GM12878 (cell line): Measurements from ENCODE around the gene SHF. TPM values are rescaled to one million over a fixed set of nuclear protein-coding genes. Genes with fewer than 3 reads are reported as not detected.

Experiments used
- ATAC-seq: fragments of 200-7000 bp; cut with Tn5 transposase; 3 replicates; pipeline ENCODE4 v1.9.1; 2020; ENCODE audit warnings: mild to moderate bottlenecking, moderate library complexity
- BruUV-seq: library from RNA; stranded (reverse); fragments of 400-500 nt; replicated peaks from 2 replicates; lab custom pipeline; 2021; lab: Mats Ljungman, UMichigan
- CTCF ChIA-PET: fragments of 300-600 bp; sonication (Branson Sonifier 250); formaldehyde crosslinking; extraction: SDS; loops from one replicate; lab custom pipeline; 2021; ENCODE audit warnings: inconsistent platforms; lab: Yijun Ruan, JAX
- POLR2A ChIA-PET: fragments of 350-600 bp; formaldehyde crosslinking; extraction: SDS; loops from one replicate; lab custom pipeline; 2021; ENCODE audit warnings: inconsistent platforms; lab: Charles Lee
- RAD21 ChIA-PET: fragments of 300-600 bp; sonication (Branson Sonifier 250); formaldehyde crosslinking; loops from one replicate; lab custom pipeline; 2023; ENCODE audit warnings: antibody characterized with exemption; ENCODE audit not compliant: unreplicated experiment; lab: Charles Lee
- SMC1A ChIA-PET: fragments of 300-600 bp; sonication (Branson Sonifier 250); formaldehyde crosslinking; loops from one replicate; lab custom pipeline; 2023; ENCODE audit not compliant: unreplicated experiment, uncharacterized antibody; lab: Charles Lee
- DNase-seq: peaks from one replicate; pipeline ENCODE4 v3.0.0-alpha.2; 2011; ENCODE audit warnings: low read depth, low spot score
- FAIRE-seq: peaks from 3 replicates; lab custom pipeline; 2011; peaks lifted over from hg19 to GRCh38; lab: Jason Lieb, UNC
- H2AFZ ChIP-seq: 2 replicates; pipeline ENCODE4 v1.6.0; 2011; ENCODE audit warnings: low read depth, low read length, control low read depth; ENCODE audit not compliant: control insufficient read depth
- H3K27ac ChIP-seq: 2 replicates; pipeline ENCODE4 v1.5.1; 2011; ENCODE audit warnings: control low read depth; ENCODE audit not compliant: control insufficient read depth, insufficient read depth
- H3K27me3 ChIP-seq, 2 experiments: replicated peaks in 1 of 2; 2 replicates each; pipeline versions ENCODE4 v1.6.0 to v1.6.1; 2011; ENCODE audit warnings: low read length in 1 of 2; ENCODE audit not compliant: control insufficient read depth in 2 of 2, insufficient read depth in 2 of 2
- H3K36me3 ChIP-seq, 2 experiments: 2 replicates each; pipeline ENCODE4 v1.5.1; 2011; ENCODE audit warnings: low read length in 1 of 2; ENCODE audit not compliant: control insufficient read depth in 2 of 2, insufficient read depth in 2 of 2
- H3K4me1 ChIP-seq: 2 replicates; pipeline ENCODE4 v1.6.1; 2011; ENCODE audit warnings: mild to moderate bottlenecking, low read length, moderate library complexity, mixed read lengths; ENCODE audit not compliant: control insufficient read depth, insufficient read depth
- H3K4me2 ChIP-seq: 2 replicates; pipeline ENCODE4 v1.6.0; 2011; ENCODE audit warnings: control low read depth; ENCODE audit not compliant: control insufficient read depth, insufficient read depth
- H3K4me3 ChIP-seq: fragments of 200-600 bp; sonication (generic); 2 replicates; pipeline ENCODE4 v1.5.1; 2016
- H3K79me2 ChIP-seq: 2 replicates; pipeline ENCODE4 v1.6.0; 2011; ENCODE audit warnings: low read length; ENCODE audit not compliant: control insufficient read depth, insufficient read depth
- H3K9ac ChIP-seq: 2 replicates; pipeline ENCODE4 v1.8.0; 2011; ENCODE audit warnings: low read length, control low read depth, mixed read lengths; ENCODE audit not compliant: control insufficient read depth, insufficient read depth
- H3K9me3 ChIP-seq: replicated peaks from 3 replicates; pipeline ENCODE4 v1.5.1; 2011; ENCODE audit warnings: mild to moderate bottlenecking, low read length; ENCODE audit not compliant: control insufficient read depth, insufficient read depth
- H4K20me1 ChIP-seq: 2 replicates; pipeline ENCODE4 v1.6.0; 2011; ENCODE audit not compliant: control insufficient read depth, insufficient read depth
- BCL11A ChIP-seq: IDR thresholded peaks from 2 replicates; pipeline ENCODE4 v1.6.1; 2011; ENCODE audit warnings: low read depth, low read length
- E4F1 ChIP-seq: fragments of 450-650 bp; IDR thresholded peaks from 2 replicates; pipeline ENCODE4 v1.6.1; 2018; ENCODE audit warnings: borderline replicate concordance, mild to moderate bottlenecking; ENCODE audit not compliant: partially characterized antibody
- EP300 ChIP-seq, 2 experiments: fragments of 150-350 bp in 1 of 2; IDR thresholded peaks; 2 replicates each; pipeline ENCODE4 v1.6.1; 2011 to 2012; ENCODE audit warnings: low read depth in 2 of 2, low read length in 2 of 2, borderline replicate concordance in 1 of 2, improper control_type of control experiment in 1 of 2, inconsistent platforms in 1 of 2; ENCODE audit not compliant: control insufficient read depth in 1 of 2
- MLLT1 ChIP-seq: fragments of 450-650 bp; IDR thresholded peaks from 2 replicates; pipeline ENCODE4 v1.6.1; 2016; ENCODE audit warnings: mild to moderate bottlenecking
- NR2F1 ChIP-seq: fragments of 450-650 bp; conservative IDR thresholded peaks from 2 replicates; pipeline ENCODE4 v1.6.1; 2017; ENCODE audit warnings: mild to moderate bottlenecking
- POU2F2 ChIP-seq: IDR thresholded peaks from 3 replicates; pipeline ENCODE4 v1.6.1; 2011; ENCODE audit warnings: low read depth, mild to moderate bottlenecking, low read length, borderline replicate concordance
- RFX5 ChIP-seq: IDR thresholded peaks from 2 replicates; pipeline ENCODE4 v1.6.1; 2011; ENCODE audit warnings: low read depth, low read length, improper control_type of control experiment
- SPI1 ChIP-seq: IDR thresholded peaks from 2 replicates; pipeline ENCODE4 v1.6.1; 2011; ENCODE audit warnings: low read depth, mild to moderate bottlenecking, low read length, moderate library complexity, borderline replicate concordance; ENCODE audit not compliant: insufficient read depth
- USF1 ChIP-seq: IDR thresholded peaks from 2 replicates; pipeline ENCODE4 v1.6.1; 2011; ENCODE audit warnings: borderline replicate concordance, low read depth, mild to moderate bottlenecking, moderate library complexity, mixed read lengths, low read length; ENCODE audit not compliant: insufficient read depth; ENCODE audit errors: extremely low read length
- ZNF24 ChIP-seq: fragments of 450-650 bp; IDR thresholded peaks from 2 replicates; pipeline ENCODE4 v1.6.1; 2017; ENCODE audit warnings: antibody characterized with exemption, mild to moderate bottlenecking
- WGBS: methylation state at CpG from one replicate; pipeline ENCODE4 v1.1.6; 2016; ENCODE audit warnings: low lambda C conversion rate; ENCODE audit not compliant: insufficient replicate concordance, insufficient coverage; ENCODE audit errors: missing lambda C conversion rate; 5-methylcytosine and 5-hydroxymethylcytosine counted together
- in situ Hi-C: fragments of 300-500 bp; cut with MboI; formaldehyde crosslinking; loops from 9 replicates; pipeline ENCODE4 v1.14.3; 2018; ENCODE audit warnings: mixed read lengths
- intact Hi-C: fragments of 100-400 bp; cut with micrococcal nuclease; formaldehyde crosslinking; loops from one replicate; pipeline ENCODE4 v1.14.2; 2022; ENCODE audit not compliant: unreplicated experiment
- polyA plus RNA-seq, 11 experiments: library from polyadenylated mRNA; depleted of rRNA in 4 of 11; unstranded in 6 of 11; stranded (reverse) in 5 of 11; fragments of >200 nt; fragmentation: Nextera tagmentation in 4 of 11; fragmentation: Illumina TruSeq in 1 of 11; extraction: Ambion mirVana in 4 of 11; extraction: Trizol in 1 of 11; gene quantifications; 1 replicate in 1 of 11; 2 replicates in 10 of 11; pipeline versions ENCODE4 v1.2.1 to v1.2.3, GENCODE V29; 2011 to 2016; ENCODE audit warnings: inconsistent platforms in 2 of 11, missing spikeins in 2 of 11, low read depth in 1 of 11
- total RNA-seq, 4 experiments: library from RNA; depleted of rRNA in 3 of 4; stranded (reverse); fragments of >200 nt in 3 of 4; fragmentation: Illumina TruSeq in 1 of 4; extraction: Trizol in 1 of 4; gene quantifications; 2 replicates each; pipeline versions ENCODE4 v1.2.1 to v1.2.3, GENCODE V29; 2013 to 2021

Gene SHF
- total and polyA plus RNA-seq, 10 of the 15 experiments (the other 5 are each of a cell fraction or from before 2014, with no cell fraction given) = 0.04 to 5.7 (median 1.0) TPM; not detected in 1

- TF ChIP-seq EP300 (IDR thresholded peaks at IDR 0.05; ENCODE audit: borderline replicate concordance in 1 of 2, control insufficient read depth in 1 of 2, low read depth in 2 of 2, low read length in 2 of 2) (peak in 1 of 2 experiments; percentile 90; a peak in 1 of 4 replicates), ZNF24 (peak; percentile 100), SPI1 (no peak), NR2F1 (peak; percentile 38), BCL11A (no peak), RFX5 (no peak), POU2F2 (0 out of 3 replicates have a peak, but pooled peaks have one; percentile 49)
These were observed 10.8 kb upstream of the SHF start (continued) for GRCh38 chr15:45198337-45199135.

- in situ Hi-C loops = loop anchor here (10.0 kb wide), 1 partner anchor 387 kb away; the partner anchor contains the start of gene BLOC1S6
- H4K20me1 ChIP-seq = no peaks in the 10 kb centered on the region
- ATAC-seq (no peak), DNase-seq (no peak), FAIRE-seq (no peak)
- ChIA-PET CTCF (interaction anchor here (0.9 to 11.2 kb wide), 10 partner anchors 12 to 201 kb away, joined by 3 to 211 read pairs (median 5); a partner anchor contains a TSS), RAD21 (interaction anchor here (1.2 to 1.3 kb wide), 3 partner anchors 11 to 194 kb away, joined by 3 to 6 read pairs (median 4); no protein-coding TSS in a partner anchor), SMC1A (interaction anchor here (1.1 to 14.4 kb wide), 6 partner anchors 10 to 195 kb away, joined by 3 to 159 read pairs (median 6); partner anchors contain the start of gene SHF), POLR2A (interaction anchor here (0.7 to 1.5 kb wide), 8 partner anchors 8 to 409 kb away, joined by 3 to 9 read pairs (median 4); partner anchors contain the start of gene SHF)
- no peaks in the 10 kb centered on the region for H3K79me2 ChIP-seq
- H3K4me2 ChIP-seq = peak overlapping the region; percentile 50
- BruUV-seq = no TSS peak
- 13% methylated on average over 3 of the region's 3 CpGs for WGBS
- H3K9me3 ChIP-seq = no peaks in the 10 kb centered on the region
- no peaks in the 10 kb centered on the region; the same call in none of the 2 replicates for H3K4me1 ChIP-seq
- H3K27ac ChIP-seq = no peak overlapping the region
- H2AFZ ChIP-seq = peak overlapping the region; percentile 37; the same call in 1 of the 2 replicates
- 0 out of 2 replicates have a peak overlapping the region, but pooled peaks have one; percentile 86 for H3K4me3 ChIP-seq
- intact Hi-C loops = loop anchor here (10.0 kb wide), 1 partner anchor 437 kb away; the partner anchor contains the start of gene SQOR
- H3K9ac ChIP-seq = no peak overlapping the region
- H3K27me3 ChIP-seq = no peaks in the 10 kb centered on the region
- no peaks in the 10 kb centered on the region for H3K36me3 ChIP-seq
- no peak for TF ChIP-seq E4F1
- peak; percentile 52; the same call in 1 of the 2 replicates for TF ChIP-seq MLLT1
- TF ChIP-seq SPI1 = peak; percentile 49; the same call in 1 of the 2 replicates
- no peak for TF ChIP-seq USF1
These were observed 9.7 kb upstream of the SHF start for GRCh38 chr15:45197512-45197911.
